ENCODE results near the gene PROSER3.

The PROSER3 gene

GRCh38 chr19:35757231-35757748, 686 bp upstream of the PROSER3 start:
- TF ChIP-seq, protein P1, sequence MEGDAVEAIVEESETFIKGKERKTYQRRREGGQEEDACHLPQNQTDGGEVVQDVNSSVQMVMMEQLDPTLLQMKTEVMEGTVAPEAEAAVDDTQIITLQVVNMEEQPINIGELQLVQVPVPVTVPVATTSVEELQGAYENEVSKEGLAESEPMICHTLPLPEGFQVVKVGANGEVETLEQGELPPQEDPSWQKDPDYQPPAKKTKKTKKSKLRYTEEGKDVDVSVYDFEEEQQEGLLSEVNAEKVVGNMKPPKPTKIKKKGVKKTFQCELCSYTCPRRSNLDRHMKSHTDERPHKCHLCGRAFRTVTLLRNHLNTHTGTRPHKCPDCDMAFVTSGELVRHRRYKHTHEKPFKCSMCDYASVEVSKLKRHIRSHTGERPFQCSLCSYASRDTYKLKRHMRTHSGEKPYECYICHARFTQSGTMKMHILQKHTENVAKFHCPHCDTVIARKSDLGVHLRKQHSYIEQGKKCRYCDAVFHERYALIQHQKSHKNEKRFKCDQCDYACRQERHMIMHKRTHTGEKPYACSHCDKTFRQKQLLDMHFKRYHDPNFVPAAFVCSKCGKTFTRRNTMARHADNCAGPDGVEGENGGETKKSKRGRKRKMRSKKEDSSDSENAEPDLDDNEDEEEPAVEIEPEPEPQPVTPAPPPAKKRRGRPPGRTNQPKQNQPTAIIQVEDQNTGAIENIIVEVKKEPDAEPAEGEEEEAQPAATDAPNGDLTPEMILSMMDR (conservative IDR thresholded peaks at IDR 0.05; ENCODE audit: low read depth, low read length) = no peak
- Histone ChIP-seq H3K27me3 (ENCODE audit: insufficient read depth, low read depth) (no peaks in the 10 kb centered on the region), H4K20me1 (ENCODE audit: insufficient read depth) (no peaks in the 10 kb centered on the region), H3K9ac (peak overlapping the region; percentile 50), H3K4me1 (ENCODE audit: low read depth, poor library complexity, severe bottlenecking) (peaks cover 16% of the 10 kb centered on the region), H3K79me2 (ENCODE audit: insufficient read depth, low read depth) (peaks cover 12% of the 10 kb centered on the region; the same call in 1 of the 2 replicates), H3K36me3 (ENCODE audit: insufficient read depth) (no peaks in the 10 kb centered on the region), H2AFZ (ENCODE audit: low read depth) (peak overlapping the region; percentile 94), H3K27ac (peak overlapping the region; percentile 75), H3K4me2 (peak overlapping the region; percentile 84), H3K4me3 (IDR thresholded peaks at IDR 0.05; ENCODE audit: insufficient read depth, low read depth, low read length) (no peak overlapping the region)

- Histone ChIP-seq H3K36me3 (ENCODE audit: insufficient read depth) (no peaks in the 10 kb centered on the region), H3K79me2 (ENCODE audit: insufficient read depth, low read depth) (peaks cover 12% of the 10 kb centered on the region; the same call in 1 of the 2 replicates), H3K9ac (no peak overlapping the region), H2AFZ (ENCODE audit: low read depth) (no peak overlapping the region), H3K4me3 (IDR thresholded peaks at IDR 0.05; ENCODE audit: insufficient read depth, low read depth, low read length) (no peak overlapping the region), H3K4me2 (no peak overlapping the region), H4K20me1 (ENCODE audit: insufficient read depth) (no peaks in the 10 kb centered on the region), H3K27ac (no peak overlapping the region), H3K27me3 (ENCODE audit: insufficient read depth, low read depth) (no peaks in the 10 kb centered on the region), H3K4me1 (ENCODE audit: low read depth, poor library complexity, severe bottlenecking) (peaks cover 16% of the 10 kb centered on the region)
- TF ChIP-seq, protein P1 (conservative IDR thresholded peaks at IDR 0.05; ENCODE audit: low read depth, low read length) = no peak
Observed at GRCh38 chr19:35759697-35760096, 1.7 kb downstream of the PROSER3 start.

DNA sequence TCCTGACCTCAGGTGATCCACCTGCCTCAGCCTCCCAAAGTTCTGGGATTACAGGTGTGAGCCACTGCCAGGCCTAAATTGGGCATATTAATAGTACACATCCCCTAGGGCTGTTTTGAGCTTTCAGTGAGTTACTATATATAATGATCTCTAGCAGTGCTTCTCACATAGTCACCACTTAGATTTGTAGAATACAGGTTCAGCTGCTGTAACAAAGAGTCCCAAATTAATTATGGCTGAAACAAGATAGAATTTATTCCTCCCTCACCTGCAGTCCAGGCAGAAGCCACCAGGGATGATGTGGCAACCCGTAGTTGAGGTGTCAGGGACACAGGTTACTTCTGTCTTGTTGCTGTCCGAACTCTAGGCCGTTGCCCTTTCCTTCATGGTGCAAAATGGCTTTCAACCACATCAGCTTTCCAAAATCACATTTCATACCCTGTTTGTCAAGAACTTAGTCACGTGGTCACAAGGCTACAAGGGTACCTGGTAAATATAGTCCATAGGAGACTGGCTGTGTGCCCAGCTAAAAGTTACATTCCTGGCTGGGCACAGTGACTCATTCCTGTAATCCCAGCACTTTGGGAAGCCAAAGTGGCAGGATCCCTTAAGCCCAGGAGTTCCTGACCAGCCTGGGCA, 2.9 kb downstream of the PROSER3 start:
- no peaks in the 10 kb centered on the region for H3K36me3 ChIP-seq (ENCODE audit: insufficient read depth)
- H3K4me3 ChIP-seq (IDR thresholded peaks at IDR 0.05; ENCODE audit: insufficient read depth, low read depth, low read length) = no peak overlapping the region
- no peak overlapping the region for H2AFZ ChIP-seq (ENCODE audit: low read depth)
- H3K4me2 ChIP-seq = no peak overlapping the region
- H3K79me2 ChIP-seq (ENCODE audit: insufficient read depth, low read depth) = peaks cover 12% of the 10 kb centered on the region; the same call in 1 of the 2 replicates
- TF ChIP-seq, protein P1 (conservative IDR thresholded peaks at IDR 0.05; ENCODE audit: low read depth, low read length) = no peak
- H3K27me3 ChIP-seq (ENCODE audit: insufficient read depth, low read depth) = no peaks in the 10 kb centered on the region
- H3K4me1 ChIP-seq (ENCODE audit: low read depth, poor library complexity, severe bottlenecking) = peaks cover 16% of the 10 kb centered on the region
- no peaks in the 10 kb centered on the region for H4K20me1 ChIP-seq (ENCODE audit: insufficient read depth)
- no peak overlapping the region for H3K9ac ChIP-seq
- no peak overlapping the region for H3K27ac ChIP-seq

DNA sequence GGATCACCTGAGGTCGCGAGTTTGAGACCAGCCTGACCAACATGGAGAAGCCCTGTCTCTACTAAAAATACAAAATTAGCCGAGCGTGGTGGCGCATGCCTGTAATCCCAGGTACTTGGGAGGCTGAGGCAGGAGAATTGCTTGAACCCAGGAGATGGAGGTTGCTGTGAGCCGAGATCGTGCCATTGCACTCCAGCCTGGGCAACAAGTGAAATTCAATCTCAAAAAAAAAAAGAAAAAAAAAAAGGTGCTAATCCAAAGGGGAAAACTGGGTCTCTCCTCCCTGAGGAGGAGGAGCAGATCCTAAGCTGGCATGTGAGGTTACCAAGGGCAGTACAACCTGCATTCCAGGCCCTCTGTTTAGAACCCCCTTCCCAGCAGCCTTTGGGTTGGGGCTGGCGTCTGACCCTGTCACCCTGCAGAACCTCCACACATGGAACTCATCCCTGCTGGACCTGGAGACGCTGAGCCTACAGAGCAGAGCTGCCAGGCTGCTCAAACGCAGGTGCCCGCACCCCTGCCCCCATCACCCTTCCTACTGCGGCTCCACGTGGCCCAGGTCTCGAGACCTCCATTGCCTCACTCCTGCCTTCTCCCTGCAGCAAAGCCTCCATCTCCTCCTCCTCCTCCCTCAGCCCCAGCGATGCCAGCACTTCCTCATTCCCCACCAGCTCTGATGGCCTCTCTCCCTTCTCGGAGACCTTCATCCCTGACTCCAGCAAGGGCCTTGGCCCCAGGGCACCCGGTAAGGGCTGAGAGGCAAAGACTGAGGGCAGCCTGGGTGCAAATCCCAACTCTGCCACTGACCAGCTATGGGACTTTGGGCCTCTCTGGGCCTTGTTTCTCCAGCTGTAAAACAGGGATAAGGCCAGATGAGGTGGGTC, 6.7 kb downstream of the PROSER3 start:
- H3K4me3 ChIP-seq (IDR thresholded peaks at IDR 0.05; ENCODE audit: insufficient read depth, low read depth, low read length) = no peak overlapping the region

More for the DNA sequence above, 6.7 kb downstream of the PROSER3 start:
- H3K27ac ChIP-seq = no peak overlapping the region
- H3K79me2 ChIP-seq (ENCODE audit: insufficient read depth, low read depth) = no peaks in the 10 kb centered on the region
- no peak overlapping the region for H3K4me2 ChIP-seq
- H3K9ac ChIP-seq = no peak overlapping the region
- H3K4me1 ChIP-seq (ENCODE audit: low read depth, poor library complexity, severe bottlenecking) = no peaks in the 10 kb centered on the region
- TF ChIP-seq, protein P1 (conservative IDR thresholded peaks at IDR 0.05; ENCODE audit: low read depth, low read length) = no peak
- no peaks in the 10 kb centered on the region for H4K20me1 ChIP-seq (ENCODE audit: insufficient read depth)
- no peaks in the 10 kb centered on the region for H3K36me3 ChIP-seq (ENCODE audit: insufficient read depth)
- no peak overlapping the region for H2AFZ ChIP-seq (ENCODE audit: low read depth)
- no peaks in the 10 kb centered on the region for H3K27me3 ChIP-seq (ENCODE audit: insufficient read depth, low read depth)

All from KMS-11 (cell line).